ENCODE results near the gene CD274.
"Not testable (repeated sequence)": the region's sequence is repeated elsewhere in the genome, so short reads cannot be mapped to it uniquely, and the experiment has no call there.

The CD274 gene

DNA sequence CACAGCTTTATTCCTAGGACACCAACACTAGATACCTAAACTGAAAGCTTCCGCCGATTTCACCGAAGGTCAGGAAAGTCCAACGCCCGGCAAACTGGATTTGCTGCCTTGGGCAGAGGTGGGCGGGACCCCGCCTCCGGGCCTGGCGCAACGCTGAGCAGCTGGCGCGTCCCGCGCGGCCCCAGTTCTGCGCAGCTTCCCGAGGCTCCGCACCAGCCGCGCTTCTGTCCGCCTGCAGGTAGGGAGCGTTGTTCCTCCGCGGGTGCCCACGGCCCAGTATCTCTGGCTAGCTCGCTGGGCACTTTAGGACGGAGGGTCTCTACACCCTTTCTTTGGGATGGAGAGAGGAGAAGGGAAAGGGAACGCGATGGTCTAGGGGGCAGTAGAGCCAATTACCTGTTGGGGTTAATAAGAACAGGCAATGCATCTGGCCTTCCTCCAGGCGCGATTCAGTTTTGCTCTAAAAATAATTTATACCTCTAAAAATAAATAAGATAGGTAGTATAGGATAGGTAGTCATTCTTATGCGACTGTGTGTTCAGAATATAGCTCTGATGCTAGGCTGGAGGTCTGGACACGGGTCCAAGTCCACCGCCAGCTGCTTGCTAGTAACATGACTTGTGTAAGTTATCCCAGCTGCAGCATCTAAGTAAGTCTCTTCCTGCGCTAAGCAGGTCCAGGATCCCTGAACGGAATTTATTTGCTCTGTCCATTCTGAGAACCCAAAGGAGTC is at the start of gene CD274:
CD274 (plus strand) TSS at position 184 of the 733 bp plus-strand sequence. CDS start 5,572 bp downstream, outside the sequence.
- H3K36me3 Mint-ChIP-seq: peaks cover 19% of the 10 kb centered on the region
- no peaks in the 10 kb centered on the region for H3K27me3 Mint-ChIP-seq
- H3K27ac Mint-ChIP-seq: peak within 1 kb of the TSS; percentile 98
- no peaks in the 10 kb centered on the region for H3K9me3 Mint-ChIP-seq
- peaks cover 82% of the 10 kb centered on the region for H3K4me1 Mint-ChIP-seq
- peak within 1 kb of the TSS; percentile 92 for H3K4me3 Mint-ChIP-seq

DNA sequence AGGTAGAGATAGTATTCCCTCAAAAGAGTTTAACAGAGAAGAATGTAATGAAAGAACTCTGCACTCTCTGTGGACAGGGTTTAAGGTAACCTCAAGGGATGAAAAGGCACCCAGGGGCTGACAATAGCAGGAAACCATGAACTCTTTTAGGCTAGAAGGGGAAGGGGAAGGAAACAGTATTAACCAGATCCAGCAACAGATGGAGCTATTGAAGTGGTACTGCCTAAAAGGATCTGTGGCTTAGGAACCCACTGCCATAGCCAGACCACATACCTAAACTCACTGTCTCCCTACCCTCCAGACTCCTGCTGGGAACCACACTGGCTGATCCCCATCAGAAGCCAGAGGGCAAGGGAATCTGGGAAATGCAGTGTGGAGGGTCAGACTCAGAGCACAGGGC is 48.1 kb upstream of the CD274 start:
- no peaks in the 10 kb centered on the region for H3K9me3 Mint-ChIP-seq
- H3K4me3 Mint-ChIP-seq: no peak overlapping the region
- H3K36me3 Mint-ChIP-seq: peaks cover 14% of the 10 kb centered on the region
- peaks cover 34% of the 10 kb centered on the region for H3K4me1 Mint-ChIP-seq
- no peaks in the 10 kb centered on the region for H3K27me3 Mint-ChIP-seq
- no peak overlapping the region for H3K27ac Mint-ChIP-seq

DNA sequence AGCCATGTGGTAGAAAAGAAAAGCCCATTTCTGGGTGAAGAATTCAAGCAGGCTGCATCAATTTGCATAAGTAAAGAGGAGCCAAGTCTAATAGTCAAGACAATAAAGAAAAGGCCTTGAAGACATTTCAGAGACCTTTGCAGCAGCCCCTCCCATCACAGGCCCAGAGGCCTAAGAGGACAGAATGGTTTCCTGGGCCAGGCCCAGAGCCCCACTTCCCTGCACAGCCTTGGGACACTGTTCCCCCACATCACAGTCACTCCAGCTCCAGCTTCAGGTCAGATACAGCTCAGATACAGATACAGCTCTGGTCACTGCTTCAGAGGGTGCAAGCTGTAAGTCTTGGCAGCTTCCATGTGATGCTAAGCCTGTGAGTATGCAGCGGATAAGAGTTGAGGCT is 41.7 kb upstream of the CD274 start:
- Mint-ChIP-seq H3K27ac (no peak overlapping the region), H3K4me1 (peaks cover 15% of the 10 kb centered on the region), H3K9me3 (peaks cover under 1% of the 10 kb centered on the region), H3K4me3 (no peak overlapping the region), H3K36me3 (peaks cover 33% of the 10 kb centered on the region), H3K27me3 (no peaks in the 10 kb centered on the region)

DNA sequence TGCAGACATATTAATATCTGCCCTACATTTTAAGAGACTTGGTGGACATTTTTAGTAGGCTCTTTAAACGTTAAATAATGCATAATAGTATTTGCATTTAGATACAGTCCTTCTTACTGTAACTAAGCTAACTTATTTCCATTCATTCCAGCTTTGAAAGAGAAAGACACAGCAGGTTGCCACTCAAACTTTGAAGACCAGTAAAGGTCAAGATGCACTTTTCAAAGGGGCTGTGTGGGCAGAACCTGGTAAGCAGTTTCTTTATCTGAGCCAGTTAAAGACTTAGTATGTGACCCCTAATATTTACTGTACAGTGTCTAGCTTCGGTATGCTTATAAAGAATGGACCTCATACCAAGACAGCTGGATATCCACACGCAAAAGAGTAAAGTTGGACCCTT is 33.4 kb upstream of the CD274 start:
- H3K4me3 Mint-ChIP-seq: no peak overlapping the region
- peaks cover 5% of the 10 kb centered on the region for H3K4me1 Mint-ChIP-seq
- H3K9me3 Mint-ChIP-seq: peaks cover 21% of the 10 kb centered on the region
- H3K36me3 Mint-ChIP-seq: peaks cover 41% of the 10 kb centered on the region
- H3K27ac Mint-ChIP-seq: no peak overlapping the region
- no peaks in the 10 kb centered on the region for H3K27me3 Mint-ChIP-seq

DNA sequence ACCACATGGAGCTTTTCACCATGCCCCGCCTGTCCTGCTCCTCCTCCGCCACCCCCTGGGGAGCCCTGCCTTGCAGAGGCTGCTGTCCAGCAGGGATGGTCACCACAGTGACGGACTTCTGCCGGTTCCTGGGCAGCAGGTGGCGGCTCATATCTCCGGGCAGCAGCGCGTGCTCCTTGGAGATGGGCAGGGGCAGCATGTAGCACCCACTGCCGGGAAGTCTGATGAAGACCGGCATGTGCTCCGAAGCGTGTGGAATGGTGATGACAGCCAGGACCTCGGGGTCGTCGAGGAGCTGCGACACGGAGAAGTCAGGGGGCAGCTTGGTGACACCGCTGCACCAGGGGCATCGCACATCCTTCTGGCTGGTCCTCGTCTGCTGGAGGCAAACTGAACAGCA is 31.9 kb upstream of the CD274 start:
- Mint-ChIP-seq H3K4me1 (peaks cover 5% of the 10 kb centered on the region), H3K27ac (no peak overlapping the region), H3K4me3 (no peak overlapping the region), H3K36me3 (peaks cover 34% of the 10 kb centered on the region), H3K27me3 (no peaks in the 10 kb centered on the region), H3K9me3 (peaks cover 21% of the 10 kb centered on the region)

DNA sequence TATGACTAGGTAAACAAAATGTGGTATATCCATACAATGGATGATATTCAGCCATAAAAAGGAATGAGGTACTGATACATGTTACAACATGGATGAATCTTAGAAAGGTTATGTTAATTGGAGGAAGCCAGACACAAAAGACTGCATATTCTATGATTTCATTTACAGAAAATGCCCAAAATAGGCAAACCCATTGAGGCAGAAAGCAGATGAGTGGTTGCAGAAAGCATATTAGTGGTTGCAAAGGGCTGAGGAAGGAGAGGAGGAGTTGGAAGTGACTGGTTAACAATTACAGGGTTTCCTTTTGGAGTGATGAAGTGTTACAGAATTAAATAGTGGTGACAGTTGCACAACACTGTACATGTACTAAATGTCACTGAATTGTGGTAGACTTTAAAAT is 30.4 kb upstream of the CD274 start:
- Mint-ChIP-seq H3K36me3 (peaks cover 22% of the 10 kb centered on the region), H3K27ac (peak overlapping the region; percentile 39), H3K9me3 (peaks cover 8% of the 10 kb centered on the region), H3K4me1 (peaks cover 5% of the 10 kb centered on the region), H3K27me3 (no peaks in the 10 kb centered on the region), H3K4me3 (no peak overlapping the region)

DNA sequence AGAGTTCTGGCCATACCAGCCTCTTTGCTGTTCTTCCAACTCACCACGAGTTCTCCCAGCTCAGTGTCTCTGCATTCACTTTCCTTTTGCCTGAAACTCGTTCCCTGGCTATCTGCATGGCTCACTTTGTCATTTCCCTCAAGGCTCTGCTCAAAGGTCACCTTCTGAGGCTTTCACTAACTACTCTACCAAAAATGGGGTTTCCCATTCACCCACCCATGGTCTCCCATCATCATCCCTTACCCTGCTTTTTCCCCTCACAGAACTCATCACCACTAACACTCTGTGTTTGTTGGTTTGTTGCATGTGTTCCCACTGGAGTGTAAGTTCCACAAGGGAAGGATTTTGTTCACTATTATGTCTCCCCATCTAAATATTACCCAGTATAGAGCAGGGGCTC is 29.2 kb upstream of the CD274 start:
- no peak overlapping the region for H3K4me3 Mint-ChIP-seq
- H3K36me3 Mint-ChIP-seq: peaks cover 13% of the 10 kb centered on the region
- no peaks in the 10 kb centered on the region for H3K27me3 Mint-ChIP-seq
- H3K27ac Mint-ChIP-seq: no peak overlapping the region
- H3K4me1 Mint-ChIP-seq: peaks cover 5% of the 10 kb centered on the region
- no peaks in the 10 kb centered on the region for H3K9me3 Mint-ChIP-seq

DNA sequence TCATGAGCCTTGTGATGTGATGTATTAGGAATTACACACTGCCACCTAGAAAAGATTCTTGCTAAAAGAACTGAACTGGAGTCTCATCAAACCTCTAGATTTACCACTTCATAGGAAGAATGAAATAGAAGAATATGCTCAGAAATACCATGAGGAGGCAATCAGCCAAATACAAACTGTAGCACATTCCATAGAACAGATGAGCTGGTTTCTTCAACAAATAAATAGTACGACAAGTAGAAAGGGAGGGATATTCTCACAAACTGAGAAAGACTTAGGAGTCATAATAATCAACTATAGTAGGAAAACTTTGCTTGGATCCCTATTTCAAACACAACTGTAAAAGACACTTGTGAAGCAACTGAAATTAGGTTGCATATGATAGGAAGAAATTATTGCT is 28.1 kb upstream of the CD274 start:
- no peaks in the 10 kb centered on the region for H3K27me3 Mint-ChIP-seq
- H3K9me3 Mint-ChIP-seq: no peaks in the 10 kb centered on the region
- peaks cover 5% of the 10 kb centered on the region for H3K4me1 Mint-ChIP-seq
- H3K36me3 Mint-ChIP-seq: peaks cover 12% of the 10 kb centered on the region
- H3K4me3 Mint-ChIP-seq: no peak overlapping the region
- H3K27ac Mint-ChIP-seq: no peak overlapping the region

DNA sequence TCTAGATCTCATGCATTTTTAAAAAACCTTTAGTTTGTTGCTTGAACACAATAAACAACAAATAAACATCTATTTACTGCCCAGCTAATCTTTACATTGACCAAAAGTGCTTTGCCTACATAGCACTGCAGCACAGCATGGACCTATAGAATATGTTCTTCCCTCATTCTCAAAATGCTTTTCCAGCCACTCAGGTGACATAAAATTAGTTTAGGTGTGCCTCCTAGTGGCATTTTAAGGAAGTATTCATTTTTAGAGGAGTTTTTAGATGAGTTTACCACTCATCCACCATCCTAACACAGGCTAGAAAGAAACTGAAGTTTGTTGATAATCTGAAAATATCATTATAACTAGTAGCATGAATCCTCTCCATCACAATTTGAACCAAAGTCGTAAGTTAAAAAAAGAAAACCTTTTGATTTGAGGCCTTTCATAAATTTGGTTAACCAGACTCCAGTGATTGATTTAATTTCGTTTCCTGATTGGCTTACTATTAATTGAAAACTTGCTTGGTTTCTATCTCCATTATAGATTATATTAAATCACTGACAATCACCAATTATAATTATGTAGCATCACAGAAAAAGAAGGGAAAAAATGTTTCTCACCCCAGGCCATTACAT is 25.2 kb upstream of the CD274 start:
- Mint-ChIP-seq H3K4me1 (no peaks in the 10 kb centered on the region), H3K27ac (no peak overlapping the region), H3K9me3 (no peaks in the 10 kb centered on the region)

DNA sequence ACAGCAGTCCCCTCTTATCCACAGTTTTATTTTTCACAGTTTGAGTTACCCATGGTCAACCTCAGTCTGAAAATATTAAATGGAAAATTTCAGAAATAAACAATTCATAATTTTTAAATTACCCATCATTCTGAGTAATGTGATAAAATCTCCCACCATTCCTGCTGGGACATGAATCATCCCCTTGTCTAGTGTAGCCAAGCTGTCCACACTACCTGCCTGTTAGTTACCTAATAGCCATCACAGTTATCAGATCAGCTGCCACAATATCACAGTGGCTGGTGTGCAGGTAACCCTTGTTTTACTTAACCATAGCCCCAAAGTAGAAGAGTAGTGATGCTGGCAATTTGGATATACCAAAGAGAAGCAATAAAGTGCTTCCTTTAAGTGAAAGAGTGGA is 23.3 kb upstream of the CD274 start:
- no peaks in the 10 kb centered on the region for H3K27me3 Mint-ChIP-seq
- no peak overlapping the region for H3K27ac Mint-ChIP-seq
- H3K36me3 Mint-ChIP-seq: peaks cover 4% of the 10 kb centered on the region
- H3K4me1 Mint-ChIP-seq: no peaks in the 10 kb centered on the region
- no peak overlapping the region for H3K4me3 Mint-ChIP-seq
- no peaks in the 10 kb centered on the region for H3K9me3 Mint-ChIP-seq

More for the DNA sequence above, 25.2 kb upstream of the CD274 start:
- Mint-ChIP-seq H3K36me3 (no peaks in the 10 kb centered on the region), H3K27me3 (no peaks in the 10 kb centered on the region), H3K4me3 (no peak overlapping the region)

DNA sequence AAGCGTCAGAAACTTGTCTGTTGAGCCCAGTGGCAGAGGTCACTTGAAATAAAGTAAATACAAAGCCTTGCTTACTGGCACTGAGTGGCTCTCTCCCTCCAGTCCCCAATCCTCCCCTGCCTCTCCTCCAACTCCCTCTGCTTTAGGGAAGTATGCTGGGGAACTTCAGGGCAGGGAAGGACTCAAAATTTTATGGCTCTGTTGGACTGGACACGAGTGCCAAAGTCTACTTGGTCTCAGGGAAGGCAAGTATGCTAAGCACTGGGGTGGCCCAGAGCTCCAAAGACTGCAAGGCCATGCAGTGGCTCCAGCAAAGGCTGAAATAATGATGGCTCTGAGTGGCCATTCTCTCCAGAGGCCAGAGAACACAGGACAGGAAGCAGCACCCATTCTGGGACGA is 22.2 kb upstream of the CD274 start:
- peaks cover 4% of the 10 kb centered on the region for H3K36me3 Mint-ChIP-seq
- H3K9me3 Mint-ChIP-seq: no peaks in the 10 kb centered on the region
- H3K27ac Mint-ChIP-seq: peak overlapping the region; percentile 73
- no peak overlapping the region for H3K4me3 Mint-ChIP-seq
- H3K4me1 Mint-ChIP-seq: no peaks in the 10 kb centered on the region
- no peaks in the 10 kb centered on the region for H3K27me3 Mint-ChIP-seq

DNA sequence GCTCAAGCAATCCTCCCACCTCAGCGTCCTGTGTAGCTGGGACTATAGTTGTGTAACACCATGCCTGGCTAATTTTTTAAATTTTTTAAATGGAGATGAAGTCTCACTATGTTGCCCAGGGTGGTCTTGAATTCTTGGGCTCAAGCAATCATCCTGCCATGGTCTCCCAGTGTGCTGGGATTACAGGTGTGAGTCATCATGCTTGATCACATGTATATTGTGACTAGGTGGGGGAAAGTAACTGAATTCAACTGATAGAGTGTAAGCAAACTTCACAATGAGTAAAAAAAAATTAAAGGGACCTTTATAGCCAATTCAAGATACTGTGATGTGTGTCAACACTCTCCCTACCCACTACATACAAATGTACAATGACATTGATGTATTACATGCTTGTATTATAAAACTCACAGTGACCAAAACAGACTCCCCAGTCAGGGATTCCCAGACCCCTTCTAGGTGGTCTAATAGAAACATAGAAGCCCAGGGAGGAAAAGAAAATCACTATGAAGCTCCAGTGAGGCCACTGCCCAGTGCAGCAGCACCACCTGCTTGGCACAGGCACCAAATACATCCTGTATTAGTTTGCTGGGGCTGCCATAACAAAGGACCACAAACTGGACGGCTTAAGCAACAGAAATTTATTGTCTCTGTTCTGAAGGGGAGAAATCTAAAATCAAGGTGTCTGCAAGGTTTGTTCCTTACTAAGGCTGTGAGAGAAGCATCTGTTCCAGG is 21.4 kb upstream of the CD274 start:
- Mint-ChIP-seq H3K36me3 (peaks cover 4% of the 10 kb centered on the region), H3K4me1 (no peaks in the 10 kb centered on the region), H3K27me3 (no peaks in the 10 kb centered on the region), H3K4me3 (no peak overlapping the region), H3K9me3 (no peaks in the 10 kb centered on the region), H3K27ac (peak overlapping the region; percentile 73)

DNA sequence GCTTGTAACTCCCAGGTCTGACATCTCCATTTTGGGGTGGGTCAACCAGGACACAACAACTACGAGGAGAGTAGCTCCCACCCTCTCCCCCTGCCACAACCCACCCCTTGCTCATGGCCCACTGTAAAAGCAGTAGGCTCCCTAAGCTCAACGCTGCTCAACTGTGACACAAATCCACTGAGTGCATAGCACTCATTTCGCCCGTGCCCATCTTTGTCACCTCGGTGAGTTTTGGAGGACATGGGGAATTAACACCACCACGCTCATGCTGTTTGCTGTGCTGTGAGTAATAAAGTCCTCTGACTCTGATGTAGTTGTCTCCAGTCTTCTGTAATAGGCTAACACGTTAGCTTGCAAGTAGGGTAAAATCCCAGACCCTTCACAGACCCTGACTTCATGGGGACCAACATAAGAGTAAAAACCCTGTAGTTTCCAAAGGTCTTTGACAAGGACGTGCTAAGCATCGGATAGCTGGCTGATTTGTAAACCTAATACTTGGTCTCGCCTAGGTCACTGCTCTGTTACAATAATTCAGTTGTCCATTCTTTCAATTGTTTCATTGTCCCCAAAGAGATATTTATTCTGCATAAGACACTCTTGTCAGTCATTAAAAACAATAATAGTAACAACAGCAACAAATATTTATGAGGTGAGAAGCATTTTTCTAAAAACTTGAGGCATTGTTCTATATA is 20.3 kb upstream of the CD274 start:
- Mint-ChIP-seq H3K4me3 (no peak overlapping the region), H3K27ac (peak overlapping the region; percentile 30), H3K36me3 (peaks cover 5% of the 10 kb centered on the region), H3K27me3 (no peaks in the 10 kb centered on the region), H3K4me1 (peaks cover 2% of the 10 kb centered on the region), H3K9me3 (no peaks in the 10 kb centered on the region)

DNA sequence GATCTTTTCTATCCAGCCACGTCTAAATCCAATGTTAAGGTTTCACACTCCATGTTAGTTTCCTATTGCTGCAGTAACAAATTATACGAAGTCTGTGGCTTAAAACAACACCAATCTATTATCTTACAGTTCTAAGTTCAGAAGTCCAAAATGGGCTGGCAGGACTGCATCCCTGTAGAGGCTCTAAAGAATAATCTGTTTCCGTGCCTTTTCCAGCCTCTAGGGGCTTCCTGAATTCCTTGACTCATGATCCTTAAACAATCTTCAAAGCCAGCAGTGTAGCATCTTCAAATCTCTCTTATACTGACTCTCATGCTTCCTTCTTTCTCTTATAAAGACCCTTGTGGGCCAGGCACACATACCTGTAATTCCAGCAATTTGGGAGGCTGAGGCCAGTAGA is 19.4 kb upstream of the CD274 start:
- Mint-ChIP-seq H3K36me3 (peaks cover 9% of the 10 kb centered on the region), H3K4me1 (peaks cover 11% of the 10 kb centered on the region), H3K9me3 (no peaks in the 10 kb centered on the region), H3K27ac (no peak overlapping the region), H3K4me3 (no peak overlapping the region), H3K27me3 (no peaks in the 10 kb centered on the region)

DNA sequence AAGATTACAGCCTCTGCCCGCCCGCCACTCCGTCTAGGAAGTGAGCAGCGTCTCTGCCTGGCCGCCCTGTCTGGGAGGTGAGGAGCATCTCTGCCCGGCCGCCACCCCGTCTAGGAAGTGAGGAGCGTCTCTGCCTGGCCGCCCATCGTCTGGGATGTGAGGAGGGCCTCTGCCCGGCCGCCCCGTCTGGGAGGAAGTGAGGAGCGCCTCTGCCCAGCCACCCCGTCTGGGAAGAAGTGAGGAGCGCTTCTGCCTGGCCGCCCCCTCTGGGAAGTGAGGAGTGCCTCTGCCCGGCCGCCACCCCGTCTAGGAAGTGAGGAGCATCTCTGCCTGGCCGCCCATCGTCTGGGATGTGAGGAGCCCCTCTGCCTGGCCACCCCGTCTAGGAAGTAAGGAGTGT is 17.5 kb upstream of the CD274 start:
- Mint-ChIP-seq H3K36me3 (peaks cover 10% of the 10 kb centered on the region), H3K27ac (peak overlapping the region; percentile 30), H3K4me1 (peaks cover 27% of the 10 kb centered on the region)
- not testable (repeated sequence) for H3K9me3 Mint-ChIP-seq, H3K4me3 Mint-ChIP-seq, H3K27me3 Mint-ChIP-seq

DNA sequence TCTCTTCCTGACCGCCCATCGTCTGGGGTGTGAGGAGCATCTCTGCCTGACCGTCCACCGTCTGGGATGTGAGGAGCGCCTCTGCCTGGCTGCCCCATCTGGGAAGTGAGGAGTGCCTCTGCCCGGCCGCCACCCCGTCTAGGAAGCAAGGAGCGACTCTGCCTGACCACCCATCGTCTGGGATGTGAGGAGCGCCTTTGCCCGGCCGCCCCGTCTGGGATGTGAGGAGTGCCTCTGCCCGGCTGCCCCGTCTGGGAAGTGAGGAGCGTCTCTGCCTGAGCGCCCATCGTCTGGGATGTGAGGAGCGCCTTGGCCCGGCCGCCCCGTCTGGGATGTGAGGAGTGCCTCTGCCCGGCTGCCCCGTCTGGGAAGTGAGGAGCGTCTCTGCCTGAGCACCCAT is 17.0 kb upstream of the CD274 start:
- not testable (repeated sequence) for H3K27ac Mint-ChIP-seq, H3K4me3 Mint-ChIP-seq, H3K27me3 Mint-ChIP-seq, H3K9me3 Mint-ChIP-seq
- Mint-ChIP-seq H3K36me3 (peaks cover 10% of the 10 kb centered on the region), H3K4me1 (peaks cover 32% of the 10 kb centered on the region)

Data from activated naive CD4-positive, alpha-beta T cell treated with anti-CD3 and anti-CD28 coated beads, Interleukin-2, amount 50 U/mL, for 24 hours (primary cell).